Effector memory CD8-positive, alpha-beta T cell (primary cell): ENCODE data around the gene MEAK7.

Experiments used
- ATAC-seq: fragments of 150-1000 bp; cut with Tn5 transposase; replicated peaks from 2 replicates; pipeline ENCODE4 v1.10.0; 2021; ENCODE audit warnings: mild to moderate bottlenecking, moderate library complexity
- DNase-seq, 3 experiments: peaks; one replicate each; pipeline ENCODE4 v3.0.0; 2021
- H3K27ac Mint-ChIP-seq, 2 donors: one replicate each; pipeline ENCODE4 v1.8.0; 2022; ENCODE audit warnings: mild to moderate bottlenecking in 2 of 2, mixed read lengths in 2 of 2, moderate library complexity in 2 of 2
- H3K27me3 Mint-ChIP-seq, 2 donors: one replicate each; pipeline ENCODE4 v1.8.0; 2022; ENCODE audit warnings: mixed read lengths in 2 of 2
- H3K36me3 Mint-ChIP-seq: one replicate; pipeline ENCODE4 v1.8.0; 2022; ENCODE audit warnings: mild to moderate bottlenecking, moderate library complexity, mixed read lengths; ENCODE audit not compliant: insufficient read depth
- H3K4me1 Mint-ChIP-seq, 2 donors: one replicate each; pipeline ENCODE4 v1.8.0; 2022; ENCODE audit warnings: low read depth in 2 of 2, mixed read lengths in 2 of 2
- H3K4me3 Mint-ChIP-seq, 2 donors: one replicate each; pipeline ENCODE4 v1.8.0; 2022; ENCODE audit warnings: mild to moderate bottlenecking in 2 of 2, mixed read lengths in 2 of 2, moderate library complexity in 2 of 2
- H3K9me3 Mint-ChIP-seq, 2 donors: one replicate each; pipeline ENCODE4 v1.8.0; 2022; ENCODE audit warnings: mixed read lengths in 2 of 2

MEAK7 gene

GRCh38 chr16:84513666-84514065 is 9.2 kb upstream of the MEAK7 start:
- peak overlapping the region; percentile 85 to 86 for H3K27ac Mint-ChIP-seq

GRCh38 chr16:84513123-84513522 is 8.7 kb upstream of the MEAK7 start:
- Mint-ChIP-seq H3K27ac (peak overlapping the region; percentile 85 to 86), H3K27me3 (no peaks in the 10 kb centered on the region), H3K9me3 (no peaks in the 10 kb centered on the region), H3K4me3 (peak overlapping the region in 1 of 2 donors; percentile 72), H3K36me3 (peaks cover 4% of the 10 kb centered on the region), H3K4me1 (peaks cover 41 to 46% of the 10 kb centered on the region in 2 donors)
- DNase-seq (no peak), ATAC-seq (no peak)

More at GRCh38 chr16:84513666-84514065, 9.2 kb upstream of the MEAK7 start:
- DNase-seq (no peak), ATAC-seq (no peak)
- Mint-ChIP-seq H3K36me3 (peaks cover 5% of the 10 kb centered on the region), H3K9me3 (no peaks in the 10 kb centered on the region), H3K27me3 (no peaks in the 10 kb centered on the region), H3K4me1 (peaks cover 41 to 48% of the 10 kb centered on the region in 2 donors), H3K4me3 (peak overlapping the region; percentile 19 to 72)

- Mint-ChIP-seq H3K4me3 (peak overlapping the region in 1 of 2 donors; percentile 9), H3K27me3 (no peaks in the 10 kb centered on the region), H3K9me3 (no peaks in the 10 kb centered on the region), H3K36me3 (peaks cover 8% of the 10 kb centered on the region), H3K4me1 (peaks cover 46 to 48% of the 10 kb centered on the region in 2 donors), H3K27ac (no peak overlapping the region)
- ATAC-seq (no peak), DNase-seq (no peak)
Observed at GRCh38 chr16:84511831-84512230, 7.4 kb upstream of the MEAK7 start.

GRCh38 chr16:84511180-84511800 is 6.8 kb upstream of the MEAK7 start:
- Mint-ChIP-seq H3K27ac (no peak overlapping the region), H3K4me1 (peaks cover 42 to 43% of the 10 kb centered on the region in 2 donors), H3K36me3 (peaks cover 8% of the 10 kb centered on the region), H3K27me3 (no peaks in the 10 kb centered on the region), H3K4me3 (peak overlapping the region in 1 of 2 donors; percentile 9), H3K9me3 (no peaks in the 10 kb centered on the region)
- DNase-seq (peak; percentile 79 to 88 (median 84)), ATAC-seq (peak; percentile 24)

- ATAC-seq (no peak), DNase-seq (no peak)
- Mint-ChIP-seq H3K9me3 (no peaks in the 10 kb centered on the region), H3K27me3 (no peaks in the 10 kb centered on the region), H3K4me3 (no peak overlapping the region), H3K27ac (no peak overlapping the region), H3K4me1 (peaks cover 40 to 45% of the 10 kb centered on the region in 2 donors), H3K36me3 (peaks cover 8% of the 10 kb centered on the region)
Observed at GRCh38 chr16:84509032-84509950, 4.8 kb upstream of the MEAK7 start.

- ATAC-seq (no peak), DNase-seq (no peak)
- Mint-ChIP-seq H3K27me3 (no peaks in the 10 kb centered on the region), H3K27ac (peak overlapping the region in 1 of 2 donors; percentile 82), H3K4me3 (peak overlapping the region in 1 of 2 donors; percentile 90), H3K4me1 (peaks cover 38 to 42% of the 10 kb centered on the region in 2 donors), H3K9me3 (no peaks in the 10 kb centered on the region), H3K36me3 (peaks cover 11% of the 10 kb centered on the region)
Observed at GRCh38 chr16:84508502-84508901, 4.0 kb upstream of the MEAK7 start.

GRCh38 chr16:84507011-84507982 is 2.8 kb upstream of the MEAK7 start:
- Mint-ChIP-seq H3K4me1 (peaks cover 32 to 41% of the 10 kb centered on the region in 2 donors), H3K4me3 (peak overlapping the region; percentile 90), H3K36me3 (peaks cover 11% of the 10 kb centered on the region), H3K27me3 (no peaks in the 10 kb centered on the region), H3K27ac (peak overlapping the region in 1 of 2 donors; percentile 26), H3K9me3 (no peaks in the 10 kb centered on the region)
- no peak for ATAC-seq
- DNase-seq = peak in 1 of 3 experiments; percentile 30

- H3K4me3 Mint-ChIP-seq = peak overlapping the region; percentile 90
- no peak for DNase-seq
- peaks cover 26 to 34% of the 10 kb centered on the region in 2 donors for H3K4me1 Mint-ChIP-seq
- ATAC-seq = no peak
- H3K27me3 Mint-ChIP-seq = no peaks in the 10 kb centered on the region
- H3K36me3 Mint-ChIP-seq = peaks cover 9% of the 10 kb centered on the region
- H3K9me3 Mint-ChIP-seq = no peaks in the 10 kb centered on the region
- peak overlapping the region; percentile 81 to 88 for H3K27ac Mint-ChIP-seq
Observed at GRCh38 chr16:84505249-84506187, 1.1 kb upstream of the MEAK7 start.

- ATAC-seq (peak; percentile 2), DNase-seq (no peak)
- Mint-ChIP-seq H3K9me3 (no peaks in the 10 kb centered on the region), H3K36me3 (peaks cover 9% of the 10 kb centered on the region), H3K27me3 (no peaks in the 10 kb centered on the region), H3K4me1 (peaks cover 26 to 34% of the 10 kb centered on the region in 2 donors), H3K27ac (peak overlapping the region; percentile 81 to 88), H3K4me3 (peak overlapping the region; percentile 90)
Observed at GRCh38 chr16:84503751-84504395, 586 bp downstream of the MEAK7 start.

GRCh38 chr16:84502581-84502980 is 1.9 kb downstream of the MEAK7 start:
- no peak for DNase-seq
- Mint-ChIP-seq H3K9me3 (no peaks in the 10 kb centered on the region), H3K4me3 (no peak overlapping the region), H3K27ac (no peak overlapping the region), H3K4me1 (peaks cover 26 to 33% of the 10 kb centered on the region in 2 donors), H3K36me3 (peaks cover 11% of the 10 kb centered on the region), H3K27me3 (no peaks in the 10 kb centered on the region)
- no peak for ATAC-seq

- ATAC-seq = no peak
- Mint-ChIP-seq H3K36me3 (peaks cover 13% of the 10 kb centered on the region), H3K27ac (no peak overlapping the region), H3K27me3 (no peaks in the 10 kb centered on the region), H3K4me3 (no peak overlapping the region), H3K9me3 (no peaks in the 10 kb centered on the region), H3K4me1 (peaks cover 22 to 28% of the 10 kb centered on the region in 2 donors)
- DNase-seq = no peak
Observed at GRCh38 chr16:84502075-84502474, 2.4 kb downstream of the MEAK7 start.
